Thyroid gland (tissue), 4 donors: ENCODE measurements around the gene TMEM266.

Source experiments
- POLR2A ChIP-seq, 2 donors: fragments of 450-650 bp; IDR thresholded peaks; one replicate each; pipeline ENCODE4 v1.6.1; 2017; ENCODE audit warnings: antibody characterized with exemption in 2 of 2, mild to moderate bottlenecking in 2 of 2, moderate library complexity in 1 of 2
- TF ChIP-seq, protein P1 (sequence below), 6 experiments: fragments of 200-600 bp in 3 of 6; fragments of 450-650 bp in 3 of 6; sonication (generic) in 3 of 6; IDR thresholded peaks; one replicate each; pipeline ENCODE4 v1.5.1; 2016 to 2019; ENCODE audit warnings: antibody characterized with exemption in 6 of 6, mild to moderate bottlenecking in 2 of 6, inconsistent platforms in 1 of 6, moderate library complexity in 1 of 6

GRCh38 chr15:76197703-76198455 is 138.1 kb downstream of the TMEM266 start:
- TF ChIP-seq, protein P1, sequence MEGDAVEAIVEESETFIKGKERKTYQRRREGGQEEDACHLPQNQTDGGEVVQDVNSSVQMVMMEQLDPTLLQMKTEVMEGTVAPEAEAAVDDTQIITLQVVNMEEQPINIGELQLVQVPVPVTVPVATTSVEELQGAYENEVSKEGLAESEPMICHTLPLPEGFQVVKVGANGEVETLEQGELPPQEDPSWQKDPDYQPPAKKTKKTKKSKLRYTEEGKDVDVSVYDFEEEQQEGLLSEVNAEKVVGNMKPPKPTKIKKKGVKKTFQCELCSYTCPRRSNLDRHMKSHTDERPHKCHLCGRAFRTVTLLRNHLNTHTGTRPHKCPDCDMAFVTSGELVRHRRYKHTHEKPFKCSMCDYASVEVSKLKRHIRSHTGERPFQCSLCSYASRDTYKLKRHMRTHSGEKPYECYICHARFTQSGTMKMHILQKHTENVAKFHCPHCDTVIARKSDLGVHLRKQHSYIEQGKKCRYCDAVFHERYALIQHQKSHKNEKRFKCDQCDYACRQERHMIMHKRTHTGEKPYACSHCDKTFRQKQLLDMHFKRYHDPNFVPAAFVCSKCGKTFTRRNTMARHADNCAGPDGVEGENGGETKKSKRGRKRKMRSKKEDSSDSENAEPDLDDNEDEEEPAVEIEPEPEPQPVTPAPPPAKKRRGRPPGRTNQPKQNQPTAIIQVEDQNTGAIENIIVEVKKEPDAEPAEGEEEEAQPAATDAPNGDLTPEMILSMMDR (IDR thresholded peaks at IDR 0.05) = no peak
- no peak for TF ChIP-seq POLR2A (IDR thresholded peaks at IDR 0.05)
